GM19463 (cell line): Measurements from ENCODE around the gene WRAP53.

Experiments
- ATAC-seq: cut with Tn5 transposase; IDR thresholded peaks from one replicate; pipeline ENCODE4 v1.9.1; 2021; ENCODE audit warnings: mild to moderate bottlenecking, moderate library complexity; ENCODE audit not compliant: unreplicated experiment

The WRAP53 gene

GRCh38 chr17:7707858-7708750 is 19.8 kb downstream of the WRAP53 start:
- no peak for ATAC-seq

DNA sequence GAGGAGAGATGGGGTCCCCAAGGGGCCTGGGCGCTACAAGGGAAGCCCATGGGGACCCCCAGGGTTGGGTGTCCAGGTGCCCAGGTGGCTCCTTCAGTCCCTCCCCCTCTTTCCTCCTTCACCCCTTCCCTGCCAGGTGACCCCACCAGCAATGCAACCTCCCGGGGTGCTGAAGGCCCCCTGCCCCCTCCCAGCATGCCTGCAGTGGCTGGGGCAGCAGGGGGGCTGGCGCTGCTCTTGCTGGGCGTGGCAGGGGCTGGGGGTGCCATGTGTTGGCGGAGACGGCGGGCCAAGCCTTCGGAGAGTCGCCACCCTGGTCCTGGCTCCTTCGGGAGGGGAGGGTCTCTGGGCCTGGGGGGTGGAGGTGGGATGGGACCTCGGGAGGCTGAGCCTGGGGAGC is 20.8 kb downstream of the WRAP53 start:
- ATAC-seq = no peak

DNA sequence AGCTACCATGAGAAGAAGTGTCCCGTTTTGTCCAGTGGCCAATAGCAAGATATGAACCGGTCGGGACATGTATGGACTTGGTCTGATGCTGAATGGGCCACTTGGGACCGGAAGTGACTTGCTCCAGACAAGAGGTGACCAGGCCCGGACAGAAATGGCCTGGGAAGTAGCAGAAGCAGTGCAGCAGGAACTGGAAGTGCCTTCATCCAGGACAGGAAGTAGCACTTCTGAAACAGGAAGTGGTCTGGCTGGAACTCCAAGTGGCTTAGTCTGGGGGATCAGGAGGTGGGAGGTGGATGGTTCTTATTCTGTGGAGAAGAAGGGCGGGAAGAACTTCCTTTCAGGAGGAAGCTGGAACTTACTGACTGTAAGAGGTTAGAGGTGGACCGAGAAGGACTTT is 22.0 kb downstream of the WRAP53 start:
- no peak for ATAC-seq

GRCh38 chr17:7711051-7711755 is 22.9 kb downstream of the WRAP53 start:
- ATAC-seq = no peak

GRCh38 chr17:7712111-7712771 is 24.0 kb downstream of the WRAP53 start:
- ATAC-seq = no peak

GRCh38 chr17:7713782-7714181 is 25.5 kb downstream of the WRAP53 start:
- no peak for ATAC-seq

DNA sequence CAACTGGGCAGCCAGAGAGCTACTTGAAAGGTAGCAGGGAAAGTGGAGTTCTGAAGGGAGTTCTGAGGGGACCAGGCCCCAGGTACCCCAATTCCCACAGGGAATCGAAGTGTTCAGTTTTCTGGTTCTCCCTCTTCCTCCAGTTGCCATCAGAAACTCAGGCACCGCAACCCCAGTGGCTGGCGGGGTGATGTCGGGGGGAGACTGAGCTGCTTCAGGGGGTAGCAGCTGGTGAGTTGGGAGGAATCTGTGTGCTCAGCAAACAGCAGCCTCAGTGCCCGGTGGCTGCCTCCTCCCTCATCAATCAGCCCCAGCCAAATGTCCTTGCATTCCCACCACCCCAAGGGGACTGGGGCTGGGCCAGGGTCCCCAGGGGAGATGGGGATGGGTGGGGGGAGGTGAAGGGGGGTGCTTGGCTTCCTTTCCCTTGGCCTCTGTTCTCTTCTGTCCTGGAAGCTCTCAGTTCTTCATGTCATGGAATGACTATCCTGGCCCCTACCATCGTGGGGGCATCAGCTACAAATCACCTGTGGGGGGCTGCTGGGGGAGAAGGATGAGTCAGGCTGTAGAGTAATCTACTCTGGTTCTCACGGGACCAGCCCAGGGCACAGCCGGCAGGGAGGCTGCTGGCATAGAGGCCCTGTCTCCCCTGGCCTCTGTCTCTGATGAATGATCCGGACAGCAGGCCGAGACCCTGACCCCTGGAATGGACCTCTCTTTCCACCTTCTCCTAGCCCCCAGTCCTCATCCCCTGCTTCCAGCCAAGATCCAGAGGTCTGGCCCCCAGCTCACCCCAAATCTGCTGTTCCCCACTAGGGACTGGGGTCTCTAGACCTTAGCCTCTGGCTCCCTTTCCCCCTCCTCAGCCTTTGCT is 26.7 kb downstream of the WRAP53 start:
- ATAC-seq = no peak

- ATAC-seq = no peak
Measured at GRCh38 chr17:7715936-7716886, 27.9 kb downstream of the WRAP53 start.

GRCh38 chr17:7716901-7717755 is 28.9 kb downstream of the WRAP53 start, which contains the start of gene DNAH2:
Gene DNAH2, plus strand, starts transcription at chr17:7717744. Its CDS starts 1,991 bp downstream, at chr17:7719735.
- ATAC-seq = no peak

- no peak for ATAC-seq
Measured at GRCh38 chr17:7717756-7718350, 29.6 kb downstream of the WRAP53 start.

DNA sequence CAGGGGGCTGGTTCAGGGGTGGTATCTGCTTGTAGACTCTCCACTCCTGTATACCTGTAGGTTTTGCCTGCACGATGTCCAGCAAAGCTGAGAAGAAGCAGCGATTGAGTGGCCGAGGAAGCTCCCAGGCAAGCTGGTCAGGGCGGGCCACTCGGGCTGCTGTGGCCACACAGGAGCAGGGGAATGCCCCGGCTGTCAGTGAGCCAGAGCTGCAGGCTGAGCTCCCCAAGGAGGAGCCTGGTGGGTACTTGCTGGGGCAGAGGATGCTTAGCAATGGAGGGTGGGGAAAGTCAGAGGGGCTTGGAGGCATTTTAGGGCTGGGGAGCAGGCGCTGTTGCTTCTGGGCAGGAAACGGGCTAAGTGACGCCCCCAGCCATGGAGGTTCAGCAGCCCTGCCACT is 31.4 kb downstream of the WRAP53 start:
- no peak for ATAC-seq

DNA sequence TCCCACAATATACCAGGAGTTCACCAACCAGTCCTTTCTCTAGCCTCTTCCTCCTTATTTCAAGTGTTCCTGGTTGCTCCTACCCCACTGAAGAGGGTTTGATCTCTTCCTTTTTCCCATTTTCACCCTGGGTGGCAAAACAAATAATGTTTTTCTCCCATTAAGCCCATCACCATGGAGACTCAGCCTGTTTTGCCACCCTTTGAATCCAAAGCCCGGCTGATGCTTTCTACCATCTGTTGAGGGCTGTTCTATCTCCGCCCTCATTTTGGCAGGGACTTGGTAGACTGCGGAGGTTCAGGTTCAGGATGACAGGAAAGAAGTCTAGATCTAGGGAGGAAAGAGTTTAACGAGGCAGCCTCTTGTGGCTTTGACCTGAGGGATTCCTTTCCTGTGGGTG is 31.8 kb downstream of the WRAP53 start:
- no peak for ATAC-seq

DNA sequence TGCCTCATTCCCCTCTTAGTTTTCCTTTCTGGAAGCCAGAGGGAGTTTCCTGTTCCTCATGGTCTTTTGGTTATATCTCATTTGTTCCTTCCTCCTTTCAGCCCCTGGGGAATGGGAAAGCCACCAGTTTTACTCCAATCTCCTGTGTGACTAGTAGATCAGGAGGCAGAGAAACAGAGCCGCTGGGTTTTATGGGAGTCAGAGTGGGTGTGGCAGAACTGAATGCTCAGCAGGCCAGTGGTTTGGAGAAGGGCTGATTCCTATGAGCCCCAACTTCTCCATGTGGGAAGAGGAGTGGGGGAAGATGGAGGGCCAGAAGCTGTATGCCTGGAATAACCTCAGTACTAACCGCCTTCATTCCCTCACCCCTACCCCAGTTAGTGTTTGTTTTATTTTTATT is 33.3 kb downstream of the WRAP53 start:
- ATAC-seq = no peak

DNA sequence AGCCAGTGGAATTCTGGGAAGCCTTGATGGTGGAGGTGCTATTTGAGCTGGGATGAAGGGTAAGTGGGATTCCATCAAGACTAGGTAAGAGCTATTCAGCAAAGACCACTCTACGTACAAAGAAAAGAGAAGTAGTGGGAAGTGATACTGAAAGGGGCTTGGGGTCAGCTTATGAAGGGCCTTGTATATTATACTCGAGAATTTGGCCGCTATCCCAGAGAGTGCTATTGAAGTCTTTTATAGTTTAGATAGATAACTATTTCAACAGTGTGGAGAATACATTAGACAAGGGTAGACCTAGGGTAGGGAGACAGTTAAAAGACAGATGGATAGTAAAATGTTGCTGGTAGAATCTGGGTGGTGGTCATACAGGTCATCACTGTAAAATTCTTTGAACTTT is 39.6 kb downstream of the WRAP53 start:
- ATAC-seq = no peak

GRCh38 chr17:7729816-7730215 is 41.5 kb downstream of the WRAP53 start:
- ATAC-seq = no peak

DNA sequence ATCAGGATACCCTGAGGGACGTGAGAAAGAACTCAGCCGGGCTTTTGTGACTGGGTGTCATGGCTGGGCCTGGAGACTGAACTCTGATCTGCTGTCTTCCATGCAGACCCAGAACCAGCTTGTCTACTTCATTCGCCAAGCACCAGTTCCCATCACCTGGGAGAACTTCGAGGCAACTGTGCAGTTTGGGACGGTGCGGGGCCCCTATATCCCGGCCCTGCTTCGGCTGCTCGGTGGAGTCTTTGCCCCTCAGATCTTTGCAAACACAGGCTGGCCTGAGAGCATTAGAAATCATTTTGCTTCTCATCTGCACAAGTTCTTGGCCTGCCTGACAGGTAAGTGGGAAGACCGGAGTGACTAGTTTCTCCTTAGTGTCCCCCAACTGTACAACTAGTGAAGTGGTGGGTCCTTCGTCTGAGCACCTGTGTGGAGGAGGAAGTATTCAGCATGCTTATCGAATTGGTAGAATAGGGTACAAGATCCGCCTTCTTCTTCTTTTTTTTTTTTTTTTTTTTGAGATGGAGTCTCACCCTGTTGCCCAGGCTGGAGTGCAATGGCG is 44.8 kb downstream of the WRAP53 start:
- ATAC-seq = no peak

DNA sequence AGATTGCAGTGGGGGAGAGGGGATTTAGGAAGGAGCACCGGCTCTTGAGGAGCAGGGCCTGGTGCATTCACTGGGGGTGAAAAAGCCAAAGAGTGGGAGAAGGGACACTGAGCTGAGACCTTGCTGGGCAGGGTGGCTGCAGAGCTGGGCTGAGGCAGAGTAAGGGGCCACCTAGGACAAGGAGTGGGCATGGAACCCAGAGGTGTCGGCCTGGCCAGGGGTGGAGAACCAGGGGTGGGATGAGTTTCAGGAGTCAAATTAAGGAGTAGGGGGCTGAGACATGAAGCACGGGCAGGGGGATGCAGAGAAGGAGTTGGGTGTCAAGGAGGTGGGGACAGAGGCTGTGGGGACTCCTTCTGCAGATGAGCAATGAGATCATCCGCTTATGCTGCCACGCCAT is 49.3 kb downstream of the WRAP53 start:
- no peak for ATAC-seq

- ATAC-seq = no peak
Measured at GRCh38 chr17:7739746-7740145, 51.5 kb downstream of the WRAP53 start.
